Activated T-cell treated with anti-CD3 and anti-CD28 coated beads, Interleukin-2, amount 50 U/mL, for 4 hours (primary cell): ENCODE data around the gene ARHGAP15. TPM values are rescaled to one million over a fixed set of nuclear protein-coding genes. Genes with fewer than 3 reads are reported as not detected.

Source experiments
- ATAC-seq, 2 donors: fragments of 200-7000 bp; cut with Tn5 transposase; one replicate each; pipeline ENCODE4 v1.10.0; 2021
- DNase-seq: peaks from one replicate; pipeline ENCODE4 v3.0.0-alpha.2; 2020
- H3K27me3 Mint-ChIP-seq: one replicate; pipeline ENCODE4 v1.8.0; 2021; ENCODE audit warnings: low read depth, mixed read lengths
- H3K36me3 Mint-ChIP-seq: one replicate; pipeline ENCODE4 v1.8.0; 2022; ENCODE audit warnings: mixed read lengths; ENCODE audit not compliant: insufficient read depth
- H3K4me1 Mint-ChIP-seq: one replicate; pipeline ENCODE4 v1.8.0; 2021; ENCODE audit warnings: low read depth, mixed read lengths
- H3K4me3 Mint-ChIP-seq: one replicate; pipeline ENCODE4 v1.8.0; 2021; ENCODE audit warnings: mild to moderate bottlenecking, moderate library complexity, mixed read lengths
- H3K9me3 Mint-ChIP-seq: one replicate; pipeline ENCODE4 v1.8.0; 2021; ENCODE audit warnings: mixed read lengths
- total RNA-seq, 3 donors: library from RNA; stranded (reverse); gene quantifications; one replicate each; pipeline ENCODE4 v1.2.1, GENCODE V29; 2021

ARHGAP15 gene
- total RNA-seq, 3 donors from 2014 or later: 16.3 to 26.5 (median 25.6) TPM

GRCh38 chr2:143802871-143803650 is 673.8 kb downstream of the ARHGAP15 start:
- peak overlapping the region; percentile 27 for H3K4me3 Mint-ChIP-seq
- H3K27me3 Mint-ChIP-seq: peaks cover 8% of the 10 kb centered on the region
- DNase-seq: no peak
- H3K36me3 Mint-ChIP-seq: no peaks in the 10 kb centered on the region
- H3K9me3 Mint-ChIP-seq: no peaks in the 10 kb centered on the region
- peak; percentile 55 to 69 for ATAC-seq
- peaks cover 10% of the 10 kb centered on the region for H3K4me1 Mint-ChIP-seq

DNA sequence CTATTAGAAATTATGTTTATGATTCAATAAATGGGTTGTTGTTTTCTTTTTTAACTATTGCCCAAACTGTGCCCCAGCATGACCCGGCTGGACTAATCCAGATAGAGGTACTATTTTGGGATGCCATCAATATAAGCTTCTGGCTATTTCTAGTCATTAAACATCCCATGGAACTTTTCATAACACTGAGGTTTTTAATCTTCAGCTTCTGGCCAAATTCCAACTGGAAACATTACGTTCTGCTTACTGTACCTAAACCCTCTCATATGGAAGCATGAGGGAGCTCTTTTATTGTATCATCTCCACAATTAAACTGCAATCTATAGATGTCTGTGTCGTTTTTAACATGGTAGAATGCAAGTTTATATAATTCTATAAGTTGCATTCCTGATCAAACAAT is 674.7 kb downstream of the ARHGAP15 start:
- H3K36me3 Mint-ChIP-seq: no peaks in the 10 kb centered on the region
- no peaks in the 10 kb centered on the region for H3K9me3 Mint-ChIP-seq
- no peak for ATAC-seq

DNA sequence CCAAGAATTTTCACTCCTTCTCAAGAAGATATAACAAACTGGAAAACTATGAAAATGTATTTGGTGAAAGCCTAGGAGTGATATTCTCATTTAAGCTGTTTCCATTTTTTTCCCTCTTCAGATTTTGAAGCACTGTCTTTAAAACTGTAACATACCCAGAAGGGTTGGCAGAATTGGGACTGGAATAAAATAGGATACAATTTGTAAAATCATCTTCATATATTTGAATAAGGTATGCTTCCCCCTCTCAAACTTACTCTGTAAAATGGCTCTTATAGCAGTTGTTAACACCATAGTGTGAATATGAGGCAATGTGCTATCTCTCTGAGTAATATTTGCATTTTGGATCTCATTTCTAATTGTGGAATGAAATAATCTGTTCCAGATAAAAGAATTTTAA is 676.4 kb downstream of the ARHGAP15 start:
- H3K9me3 Mint-ChIP-seq: no peaks in the 10 kb centered on the region
- H3K27me3 Mint-ChIP-seq: peaks cover 8% of the 10 kb centered on the region
- H3K36me3 Mint-ChIP-seq: no peaks in the 10 kb centered on the region

More for the DNA sequence above, 674.7 kb downstream of the ARHGAP15 start:
- DNase-seq: no peak
- Mint-ChIP-seq H3K4me1 (peaks cover 10% of the 10 kb centered on the region), H3K27me3 (peaks cover 8% of the 10 kb centered on the region), H3K4me3 (no peak overlapping the region)

DNA sequence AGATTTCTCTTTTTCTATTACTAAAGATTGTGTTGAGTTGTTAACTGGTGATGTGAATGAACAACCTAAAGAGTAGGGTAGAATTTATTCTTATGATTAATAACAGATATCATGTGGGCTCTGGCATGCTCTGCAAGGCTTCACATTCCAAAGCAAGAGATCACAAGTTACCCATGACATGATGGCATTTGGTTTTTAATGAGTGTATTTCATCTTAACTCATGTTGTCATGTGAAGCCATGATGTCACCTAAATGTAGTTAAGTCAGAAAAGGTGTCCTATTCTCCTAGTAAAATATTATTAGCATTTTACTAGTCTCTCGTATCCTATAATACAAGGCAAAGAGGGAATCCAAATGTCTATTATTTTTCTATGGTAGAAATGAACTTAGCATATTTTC is 678.0 kb downstream of the ARHGAP15 start:
- DNase-seq: no peak
- no peak overlapping the region for H3K4me3 Mint-ChIP-seq

More for the DNA sequence above, 676.4 kb downstream of the ARHGAP15 start:
- no peak for DNase-seq
- no peak for ATAC-seq
- Mint-ChIP-seq H3K4me1 (peaks cover 10% of the 10 kb centered on the region), H3K4me3 (no peak overlapping the region)

GRCh38 chr2:143807671-143808070 is 678.5 kb downstream of the ARHGAP15 start:
- peaks cover 8% of the 10 kb centered on the region for H3K4me1 Mint-ChIP-seq

More for the DNA sequence above, 678.0 kb downstream of the ARHGAP15 start:
- H3K4me1 Mint-ChIP-seq: peaks cover 10% of the 10 kb centered on the region
- no peaks in the 10 kb centered on the region for H3K36me3 Mint-ChIP-seq
- no peaks in the 10 kb centered on the region for H3K9me3 Mint-ChIP-seq
- no peak for ATAC-seq
- peaks cover 8% of the 10 kb centered on the region for H3K27me3 Mint-ChIP-seq

DNA sequence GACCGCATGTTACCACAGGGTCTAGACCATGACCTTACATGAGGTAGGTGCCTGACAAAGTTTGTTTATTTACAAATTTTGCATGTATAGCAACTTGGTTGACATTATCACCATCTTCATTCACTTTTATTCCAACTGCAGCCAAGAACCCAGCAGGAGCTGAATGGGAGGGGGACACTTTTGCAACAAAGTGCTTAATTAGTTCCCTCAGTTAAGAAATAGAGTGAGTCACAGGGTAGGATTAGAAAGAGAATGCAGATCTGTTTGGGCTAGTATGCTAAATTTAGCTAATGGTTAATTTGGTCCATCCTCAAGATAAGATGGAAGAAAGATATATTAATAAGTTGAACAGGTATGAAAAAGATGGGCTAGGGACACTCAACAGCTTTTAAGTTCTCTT is 678.9 kb downstream of the ARHGAP15 start:
- ATAC-seq: no peak

More at GRCh38 chr2:143807671-143808070, 678.5 kb downstream of the ARHGAP15 start:
- Mint-ChIP-seq H3K36me3 (no peaks in the 10 kb centered on the region), H3K27me3 (peaks cover 8% of the 10 kb centered on the region), H3K9me3 (no peaks in the 10 kb centered on the region), H3K4me3 (no peak overlapping the region)
- ATAC-seq (no peak), DNase-seq (no peak)

DNA sequence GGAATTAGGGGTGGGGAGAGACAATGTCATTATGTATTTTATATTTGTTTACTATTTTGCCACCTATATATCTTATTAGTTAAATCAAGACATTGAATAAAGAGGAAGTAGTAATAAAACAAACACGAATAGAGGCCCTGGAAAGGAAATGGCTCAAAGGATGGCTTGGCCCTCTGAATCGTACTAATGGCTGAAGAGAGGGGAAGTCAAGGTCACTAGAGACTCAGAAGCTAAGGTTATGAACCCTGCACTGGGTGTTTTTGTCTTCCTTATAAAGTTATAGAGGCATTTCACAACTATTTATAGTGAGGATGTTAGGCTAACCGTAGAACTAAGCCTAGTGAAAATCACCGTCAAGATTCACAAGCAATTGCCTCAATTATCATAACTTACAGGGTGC is 685.9 kb downstream of the ARHGAP15 start:
- Mint-ChIP-seq H3K9me3 (no peaks in the 10 kb centered on the region), H3K4me3 (no peak overlapping the region), H3K36me3 (no peaks in the 10 kb centered on the region), H3K27me3 (no peaks in the 10 kb centered on the region), H3K4me1 (no peaks in the 10 kb centered on the region)
- DNase-seq (no peak), ATAC-seq (no peak)

More for the DNA sequence above, 678.9 kb downstream of the ARHGAP15 start:
- no peak for DNase-seq
- H3K36me3 Mint-ChIP-seq: no peaks in the 10 kb centered on the region
- H3K27me3 Mint-ChIP-seq: peaks cover 8% of the 10 kb centered on the region
- H3K4me3 Mint-ChIP-seq: no peak overlapping the region
- no peaks in the 10 kb centered on the region for H3K9me3 Mint-ChIP-seq
- H3K4me1 Mint-ChIP-seq: peaks cover 3% of the 10 kb centered on the region

- no peaks in the 10 kb centered on the region for H3K4me1 Mint-ChIP-seq
- no peaks in the 10 kb centered on the region for H3K9me3 Mint-ChIP-seq
- no peak for DNase-seq
- peaks cover 2% of the 10 kb centered on the region for H3K27me3 Mint-ChIP-seq
- no peak overlapping the region for H3K4me3 Mint-ChIP-seq
- no peak for ATAC-seq
- H3K36me3 Mint-ChIP-seq: no peaks in the 10 kb centered on the region
These were observed 687.7 kb downstream of the ARHGAP15 start for GRCh38 chr2:143816916-143817315.
